GM19025 (cell line): Measurements from ENCODE around the gene FBXW8.

Experiments used
- ATAC-seq: cut with Tn5 transposase; IDR thresholded peaks from one replicate; pipeline ENCODE4 v1.9.1; 2021; ENCODE audit warnings: mild to moderate bottlenecking, low read depth, moderate library complexity; ENCODE audit not compliant: unreplicated experiment

Gene FBXW8

GRCh38 chr12:116885491-116885890 is 25.3 kb upstream of the FBXW8 start:
- ATAC-seq: no peak

DNA sequence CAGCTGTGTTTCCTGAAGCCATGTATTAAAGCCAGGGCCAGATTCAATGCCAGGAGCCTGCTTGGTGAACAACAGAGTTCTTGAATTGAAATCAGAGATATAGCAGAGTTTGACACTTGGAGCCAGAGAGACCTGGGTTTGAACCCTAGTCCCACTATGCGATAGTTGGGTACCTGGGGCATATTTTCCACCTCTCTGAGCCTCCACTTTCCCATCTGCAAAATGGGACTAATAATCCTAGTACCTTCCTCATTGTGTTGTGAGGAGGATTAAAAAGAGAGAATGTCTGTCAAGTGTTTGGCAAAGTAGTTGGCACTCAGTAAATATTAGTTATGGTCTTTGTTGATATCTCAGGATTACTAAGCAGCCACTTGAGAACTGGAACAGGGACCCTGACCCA is 23.5 kb upstream of the FBXW8 start:
- ATAC-seq: no peak

DNA sequence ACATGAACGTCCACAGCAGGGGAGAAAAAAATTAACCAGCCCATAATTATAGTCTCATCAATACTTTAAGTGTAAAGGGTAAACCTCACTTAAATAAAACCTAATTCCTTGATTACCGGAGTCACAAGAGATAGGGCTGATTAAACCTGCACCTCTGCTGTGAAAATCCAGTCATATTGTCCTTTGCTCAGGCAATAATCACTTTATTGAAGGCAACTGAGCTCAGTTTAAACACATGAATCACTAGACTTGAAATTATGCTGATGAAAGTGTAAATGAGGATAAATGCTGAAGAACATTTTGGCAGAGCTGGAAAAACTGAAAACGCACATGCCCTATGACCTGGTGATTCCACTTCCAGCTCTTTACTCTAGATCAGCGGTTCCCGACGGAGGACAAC is 22.9 kb upstream of the FBXW8 start:
- no peak for ATAC-seq

DNA sequence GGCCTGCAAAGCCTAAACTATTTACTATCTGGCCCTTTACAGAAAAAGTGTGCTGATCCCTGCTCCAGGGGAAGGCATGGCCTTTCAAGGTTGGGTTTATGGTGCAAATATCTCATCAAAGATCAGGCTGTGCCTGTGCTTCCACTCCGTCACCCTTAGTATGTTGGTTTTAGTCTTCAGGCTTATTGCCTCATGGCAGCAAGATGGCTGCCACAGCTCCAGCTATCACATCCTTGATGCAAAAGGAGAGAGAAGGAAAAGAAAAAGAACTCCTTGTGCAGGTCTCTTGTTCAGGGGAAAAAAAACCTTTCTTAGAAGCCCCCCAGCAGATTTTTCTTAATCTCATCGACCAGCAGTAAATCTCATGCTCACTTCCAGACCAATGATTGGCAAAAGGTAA is 20.4 kb upstream of the FBXW8 start:
- ATAC-seq: no peak

- ATAC-seq: no peak
Measured at GRCh38 chr12:116891019-116891418, 19.7 kb upstream of the FBXW8 start.

DNA sequence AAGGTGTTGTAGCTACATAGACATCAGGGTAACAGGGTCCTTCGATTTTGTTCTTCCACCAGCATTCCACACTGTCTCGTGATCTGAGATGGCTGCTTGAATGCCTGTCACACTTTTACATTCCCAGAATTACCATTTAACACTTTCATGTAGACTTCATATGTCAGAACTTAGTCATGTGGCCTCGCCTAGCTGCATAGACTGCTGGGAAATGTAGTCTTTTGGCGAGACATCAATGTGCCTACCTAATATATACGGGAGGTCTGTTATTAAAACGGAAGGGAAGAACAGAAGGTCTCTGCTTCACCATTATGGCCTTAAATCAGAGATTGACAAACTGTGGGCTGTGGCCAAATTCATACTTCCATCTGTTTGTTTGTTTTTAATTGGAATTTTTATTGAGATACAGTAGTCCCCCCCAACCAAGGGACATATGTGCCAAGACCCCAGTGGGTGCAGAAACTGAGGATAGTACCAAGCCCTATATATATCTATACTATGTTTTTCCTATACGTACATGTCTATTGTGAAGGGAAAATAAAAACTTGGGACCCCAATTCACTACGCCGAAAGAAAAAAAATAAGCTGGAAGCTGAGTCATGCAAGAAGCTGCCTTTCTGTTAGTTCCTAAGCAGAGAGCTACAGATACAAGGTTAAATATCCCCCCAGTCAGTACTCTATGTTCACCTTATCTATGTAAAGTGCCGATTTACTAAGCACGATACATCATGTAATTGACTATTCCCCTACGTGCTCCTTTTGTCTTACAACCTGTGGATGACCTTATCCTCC is 18.2 kb upstream of the FBXW8 start:
- no peak for ATAC-seq

DNA sequence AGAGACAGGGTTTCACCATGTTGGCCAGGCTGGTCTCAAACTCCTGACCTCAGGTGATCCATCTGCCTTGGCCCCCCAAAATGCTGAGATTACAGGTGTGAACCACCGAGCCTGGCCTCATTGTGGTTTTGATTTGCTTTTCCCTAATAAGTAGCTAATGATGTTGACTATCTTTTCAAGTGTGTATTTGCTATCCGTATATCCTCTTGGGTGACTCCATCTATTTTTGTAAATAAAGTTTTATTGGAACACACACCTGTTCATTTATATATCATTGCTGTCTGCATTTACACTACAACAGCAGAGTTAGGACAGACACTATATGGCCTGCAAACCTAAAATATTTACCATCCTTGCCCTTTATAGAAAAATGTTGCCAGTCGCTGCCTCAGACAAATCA is 15.8 kb upstream of the FBXW8 start:
- ATAC-seq: no peak

DNA sequence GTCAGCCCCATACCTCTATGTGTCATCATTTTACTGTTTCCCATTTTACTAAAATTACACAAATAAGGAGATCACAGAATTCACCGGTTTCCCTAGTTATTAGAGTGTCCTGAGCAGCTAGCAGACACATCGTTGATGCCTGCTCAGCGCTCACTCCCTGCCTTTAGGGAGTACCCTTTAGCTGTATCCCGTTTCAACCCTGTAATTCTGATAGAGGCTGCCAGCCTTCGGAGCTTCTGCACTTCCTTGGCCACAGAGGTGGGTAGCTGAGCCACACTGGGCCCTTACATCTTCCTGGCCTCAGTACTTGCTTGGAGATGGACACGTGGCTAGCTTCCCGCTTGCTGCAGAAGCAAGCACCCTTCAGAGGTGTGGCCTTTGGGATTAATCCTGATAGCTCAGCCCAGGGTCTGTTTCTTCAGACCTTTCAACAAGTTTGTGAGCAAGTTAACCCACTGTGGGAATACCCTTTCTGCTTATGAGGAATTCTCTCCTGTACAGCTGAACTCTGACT is 14.3 kb upstream of the FBXW8 start:
- ATAC-seq: no peak

GRCh38 chr12:116897476-116897875 is 13.3 kb upstream of the FBXW8 start:
- ATAC-seq: no peak

DNA sequence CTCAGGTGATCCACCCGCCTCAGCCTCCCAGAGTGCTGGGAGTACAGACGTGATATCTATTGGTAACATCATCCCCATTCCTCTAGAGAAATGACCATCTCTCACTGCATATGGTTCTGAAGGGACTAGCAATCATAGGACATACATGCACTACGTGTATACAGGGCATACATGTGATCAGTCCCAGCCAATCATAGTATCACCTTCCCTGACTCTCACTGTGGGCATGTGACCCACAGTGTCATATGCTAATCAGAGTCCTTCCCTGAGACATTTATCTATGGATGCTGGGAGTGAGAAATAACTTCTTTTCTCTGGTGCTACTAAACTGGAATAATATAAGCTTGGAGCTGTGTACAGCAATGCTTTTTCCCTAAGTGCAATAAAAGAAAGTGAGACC is 12.1 kb upstream of the FBXW8 start:
- no peak for ATAC-seq

- no peak for ATAC-seq
Measured at GRCh38 chr12:116901612-116902011, 9.1 kb upstream of the FBXW8 start.

- ATAC-seq: no peak
Measured at GRCh38 chr12:116903818-116904217, 6.9 kb upstream of the FBXW8 start.

GRCh38 chr12:116906285-116906684 is 4.5 kb upstream of the FBXW8 start:
- ATAC-seq: no peak

DNA sequence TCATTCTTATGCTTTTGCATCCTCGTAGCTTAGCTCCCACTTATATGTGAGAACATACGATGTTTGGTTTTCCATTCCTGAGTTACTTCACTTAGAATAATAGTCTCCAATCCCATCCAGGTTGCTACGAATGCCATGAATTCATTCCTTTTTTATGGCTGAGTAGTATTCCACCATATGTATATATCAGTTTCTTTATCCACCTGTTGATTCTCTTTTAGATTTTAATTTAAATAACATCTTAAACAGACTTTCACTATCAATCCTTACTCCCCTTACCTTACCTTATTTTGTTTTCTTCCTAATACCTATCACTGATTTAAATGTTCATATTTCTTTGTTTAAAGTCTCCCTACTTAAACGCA is 488 bp upstream of the FBXW8 start:
- no peak for ATAC-seq

DNA sequence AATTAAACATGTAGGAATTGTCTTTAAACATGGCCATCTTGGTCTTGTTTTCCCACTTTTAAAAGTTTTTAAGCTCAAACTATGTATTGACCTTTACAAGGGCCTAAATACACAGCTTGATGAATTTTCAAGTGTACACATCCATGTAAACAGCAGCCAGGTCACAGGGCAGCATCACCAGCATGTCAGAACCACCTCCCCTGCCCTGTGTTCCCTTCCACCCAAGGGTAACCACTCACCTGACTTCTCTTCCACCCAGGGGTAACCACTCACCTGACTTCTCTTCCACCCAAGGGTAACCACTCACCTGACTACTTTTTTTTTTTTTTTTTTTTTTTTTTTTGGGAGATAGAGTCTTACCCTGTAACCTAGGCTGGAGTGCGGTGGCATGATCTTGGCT is 4.6 kb downstream of the FBXW8 start:
- ATAC-seq: no peak

DNA sequence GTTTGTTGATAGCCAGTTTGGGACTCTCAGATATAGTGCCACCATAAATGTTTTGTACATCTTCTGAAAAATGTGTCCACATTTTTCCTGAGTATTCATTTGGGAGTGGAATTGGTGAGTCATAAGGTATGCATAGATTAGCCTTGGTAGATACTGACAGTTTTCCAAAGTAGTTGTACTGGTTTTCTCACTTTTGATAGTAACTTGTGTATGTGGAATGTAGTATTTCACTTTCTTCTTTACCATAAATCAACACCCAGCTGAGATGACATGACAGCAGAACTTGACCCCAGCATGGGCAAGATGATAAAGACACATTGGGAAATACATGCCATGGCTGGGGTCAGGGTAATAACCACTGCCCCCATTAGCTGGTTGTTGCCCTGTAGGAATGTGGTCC is 5.4 kb downstream of the FBXW8 start:
- ATAC-seq: no peak

DNA sequence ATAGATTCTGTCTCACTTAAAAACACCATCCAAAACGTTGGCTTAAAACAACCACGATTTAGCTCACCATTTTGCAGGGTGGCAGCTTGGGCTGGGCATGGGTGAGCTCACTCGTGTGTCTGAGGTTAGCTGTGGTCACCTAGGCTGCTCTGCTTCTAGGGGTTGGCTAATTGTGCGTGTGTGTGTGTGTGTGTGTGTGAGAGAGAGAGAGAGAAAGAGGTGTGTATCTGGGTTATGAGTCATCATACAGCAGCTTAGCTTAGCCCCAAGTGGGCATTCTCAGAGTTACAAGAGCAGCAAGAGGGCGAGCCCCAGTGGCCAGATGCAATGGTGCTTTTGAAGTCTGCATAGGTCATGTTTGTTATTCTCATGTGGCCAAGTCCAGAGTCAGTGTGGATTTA is 6.0 kb downstream of the FBXW8 start:
- ATAC-seq: peak; percentile 81

GRCh38 chr12:116918464-116918863 is 7.7 kb downstream of the FBXW8 start:
- ATAC-seq: no peak

DNA sequence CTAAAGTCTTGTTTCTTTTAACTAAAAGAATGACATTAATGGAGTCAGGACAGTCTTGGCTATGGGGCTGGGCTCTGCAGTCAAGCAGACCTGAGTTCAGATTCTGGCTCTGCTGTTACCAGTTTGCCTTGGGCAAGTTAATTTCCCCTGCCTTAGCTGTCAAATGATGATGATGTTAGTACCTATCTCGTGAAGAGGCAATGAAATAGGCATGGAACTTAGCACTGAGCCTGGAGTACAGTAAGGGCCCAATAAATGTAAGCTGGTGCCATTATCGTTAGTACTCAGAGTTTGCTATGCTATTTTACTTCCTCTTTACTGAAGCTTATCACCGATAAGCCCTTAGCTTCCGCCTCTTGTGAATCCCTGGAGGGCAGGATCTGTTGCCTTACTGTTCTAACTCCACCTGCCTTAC is 8.5 kb downstream of the FBXW8 start:
- ATAC-seq: no peak

GRCh38 chr12:116919706-116920485 is 9.1 kb downstream of the FBXW8 start:
- ATAC-seq: no peak

GRCh38 chr12:116920939-116921338 is 10.2 kb downstream of the FBXW8 start:
- ATAC-seq: no peak
